ENCODE data around the gene SNPH. TPM values are rescaled to one million over a fixed set of nuclear protein-coding genes. Genes with fewer than 3 reads are reported as not detected.

The SNPH gene
- total and polyA plus RNA-seq, 8 donors: 1.1 to 4.3 (median 2.5) TPM

- Histone ChIP-seq H3K36me3 (no peaks in the 10 kb centered on the region), H3K4me1 (peaks cover 0 to 9% (median 0%) of the 10 kb centered on the region in 3 donors), H3K27ac (no peak within 1 kb of the TSS), H3K27me3 (peaks cover 0 to 30% (median 3%) of the 10 kb centered on the region in 4 donors), H3K9me3 (no peaks in the 10 kb centered on the region), H3K4me3 (peak within 1 kb of the TSS; percentile 47 to 68 (median 56))
- DNase-seq (peak; percentile 74 to 97 (median 88)), ATAC-seq (peak; percentile 92 to 97 (median 94)), FAIRE-seq (no peak)
- 2% methylated on average over 51 to 87 of the region's 88 CpGs for WGBS, 2 donors
- no peak for TF ChIP-seq CTCF (IDR thresholded peaks at IDR 0.05)
- intact Hi-C loops (cut with DNase I): no loop called here
Measured at GRCh38 chr20:1225783-1226654, 40.1 kb upstream of the SNPH start, which contains the start of gene RAD21L1. TSS of gene RAD21L1 (plus strand) at chr20:1226044. CDS start at chr20:1228454, 2,410 bp downstream.

GRCh38 chr20:1229541-1229940 is 36.6 kb upstream of the SNPH start:
- DNase-seq (no peak), ATAC-seq (no peak), FAIRE-seq (no peak)
- no peaks in the 10 kb centered on the region for H3K9me3 ChIP-seq
- no peak overlapping the region for H3K4me3 ChIP-seq
- H3K36me3 ChIP-seq: no peaks in the 10 kb centered on the region
- no peak overlapping the region for H3K27ac ChIP-seq
- 71 to 79% methylated on average over 3 of the region's 3 CpGs for WGBS, 2 donors
- H3K27me3 ChIP-seq: peaks cover 0 to 35% (median 3%) of the 10 kb centered on the region in 4 donors
- intact Hi-C loops (cut with DNase I): no loop called here
- TF ChIP-seq CTCF (IDR thresholded peaks at IDR 0.05): no peak
- peaks cover 0 to 9% (median 0%) of the 10 kb centered on the region in 3 donors for H3K4me1 ChIP-seq

- no peaks in the 10 kb centered on the region for H3K9me3 ChIP-seq
- intact Hi-C loops (cut with DNase I): no loop called here
- H3K36me3 ChIP-seq: no peaks in the 10 kb centered on the region
- no peaks in the 10 kb centered on the region for H3K4me1 ChIP-seq
- DNase-seq (no peak), FAIRE-seq (no peak), ATAC-seq (no peak)
- no peak overlapping the region for H3K27ac ChIP-seq
- 86 to 96% methylated on average over 3 of the region's 3 CpGs for WGBS, 2 donors
- peaks cover 0 to 32% (median 2%) of the 10 kb centered on the region in 4 donors for H3K27me3 ChIP-seq
- no peak overlapping the region for H3K4me3 ChIP-seq
- TF ChIP-seq CTCF (IDR thresholded peaks at IDR 0.05): no peak
Measured at GRCh38 chr20:1232286-1233111, 33.6 kb upstream of the SNPH start.

DNA sequence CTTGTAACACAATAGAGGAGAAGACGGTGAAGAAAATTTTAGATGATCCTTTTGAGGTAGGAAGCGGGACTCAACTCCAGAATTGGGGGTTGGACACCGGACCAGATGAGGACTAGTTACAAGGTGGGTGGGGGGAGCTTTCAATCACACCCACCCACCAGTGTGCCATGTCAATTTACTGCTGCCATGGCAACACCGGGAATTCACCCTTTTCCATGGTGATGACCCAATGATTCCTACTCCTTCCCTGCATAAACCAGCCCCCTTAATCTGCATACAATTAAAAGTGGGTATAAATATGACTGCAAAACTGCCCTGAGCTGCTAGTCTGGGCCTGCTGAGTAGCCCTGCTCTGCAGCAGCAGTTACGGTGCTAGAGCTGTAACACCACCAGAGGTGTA is 25.5 kb upstream of the SNPH start:
- H3K9me3 ChIP-seq: no peaks in the 10 kb centered on the region
- DNase-seq: no peak
- no peaks in the 10 kb centered on the region for H3K4me1 ChIP-seq
- no peak for ATAC-seq
- no peak overlapping the region for H3K27ac ChIP-seq
- H3K36me3 ChIP-seq: no peaks in the 10 kb centered on the region
- intact Hi-C loops (cut with DNase I): no loop called here
- no peaks in the 10 kb centered on the region for H3K27me3 ChIP-seq
- no peak overlapping the region for H3K4me3 ChIP-seq
- 72 to 81% methylated on average over 5 of the region's 5 CpGs for WGBS, 2 donors
- TF ChIP-seq CTCF (IDR thresholded peaks at IDR 0.05): no peak
- no peak for FAIRE-seq
